Measurements from ENCODE around the gene AGBL3.

- TF ChIP-seq CTCF (IDR thresholded peaks at IDR 0.05) (no peak), POLR2A (IDR thresholded peaks at IDR 0.05) (no peak)
Observed at GRCh38 chr7:135162382-135163001, 176.2 kb downstream of the AGBL3 start.

Measured in uterus (tissue), 2 donors.